Common myeloid progenitor, CD34-positive (primary cell): ENCODE results near the gene SPNS2.
"Not testable (repeated sequence)": the region's sequence is repeated elsewhere in the genome, so short reads cannot be mapped to it uniquely, and the experiment has no call there.

Experiments used
- CTCF ChIA-PET: fragments of 350-600 bp; sonication (Branson Sonifier 250); formaldehyde crosslinking; loops from one replicate; lab custom pipeline; 2021; ENCODE audit warnings: antibody characterized with exemption; lab: Charles Lee
- POLR2A ChIA-PET: fragments of 350-600 bp; sonication (Branson Sonifier 250); formaldehyde crosslinking; loops from one replicate; lab custom pipeline; 2021; ENCODE audit warnings: antibody characterized with exemption; lab: Charles Lee
- DNase-seq, 3 donors: peaks; one replicate each; pipeline versions ENCODE4 v3.0.0 to v3.0.0-alpha.2; 2013
- H3K27ac ChIP-seq, 2 experiments: 1 replicate in 1 of 2; 2 replicates in 1 of 2; pipeline ENCODE4 v1.7.0; 2013; ENCODE audit warnings: inconsistent platforms in 2 of 2, low read length in 2 of 2, mild to moderate bottlenecking in 2 of 2, low read depth in 1 of 2, moderate library complexity in 1 of 2; ENCODE audit not compliant: severe bottlenecking in 2 of 2, insufficient read depth in 1 of 2, poor library complexity in 1 of 2
- H3K27me3 ChIP-seq, 5 experiments: replicated peaks in 2 of 5; 1 replicate in 3 of 5; 2 replicates in 2 of 5; pipeline versions ENCODE4 v1.6.1 to v1.7.0; 2013; ENCODE audit warnings: low read length in 4 of 5, mild to moderate bottlenecking in 2 of 5, moderate library complexity in 2 of 5, inconsistent platforms in 1 of 5; ENCODE audit not compliant: insufficient read depth in 5 of 5, control insufficient read depth in 4 of 5
- H3K36me3 ChIP-seq, 4 experiments: 1 replicate in 2 of 4; 2 replicates in 2 of 4; pipeline versions ENCODE4 v1.6.1 to v1.7.0; 2013; ENCODE audit warnings: low read length in 3 of 4, control low read depth in 1 of 4, mild to moderate bottlenecking in 1 of 4; ENCODE audit not compliant: control insufficient read depth in 4 of 4, insufficient read depth in 4 of 4
- H3K4me1 ChIP-seq, 4 experiments: 1 replicate in 3 of 4; 2 replicates in 1 of 4; pipeline versions ENCODE4 v1.6.1 to v1.7.1; 2013; ENCODE audit warnings: low read length in 3 of 4, mild to moderate bottlenecking in 3 of 4, control low read depth in 1 of 4, inconsistent platforms in 1 of 4, moderate library complexity in 1 of 4; ENCODE audit not compliant: control insufficient read depth in 4 of 4, insufficient read depth in 4 of 4; ENCODE audit errors: control extremely low read depth in 1 of 4
- H3K4me3 ChIP-seq, 7 experiments: 1 replicate in 4 of 7; 2 replicates in 3 of 7; pipeline versions ENCODE4 v1.5.1 to v1.7.0; 2013; ENCODE audit warnings: mild to moderate bottlenecking in 7 of 7, low read length in 6 of 7, moderate library complexity in 6 of 7, inconsistent platforms in 2 of 7, low read depth in 2 of 7, control low read depth in 1 of 7; ENCODE audit not compliant: insufficient read depth in 4 of 7, control insufficient read depth in 1 of 7; ENCODE audit errors: extremely low read depth in 1 of 7
- H3K9me3 ChIP-seq, 5 experiments: 1 replicate in 4 of 5; 2 replicates in 1 of 5; pipeline versions ENCODE4 v1.6.1 to v1.7.1; 2013; ENCODE audit warnings: low read length in 4 of 5, mild to moderate bottlenecking in 2 of 5, inconsistent platforms in 1 of 5, low read depth in 1 of 5, moderate library complexity in 1 of 5; ENCODE audit not compliant: control insufficient read depth in 4 of 5, insufficient read depth in 2 of 5; ENCODE audit errors: control extremely low read depth in 1 of 5
- WGBS: methylation state at CpG from one replicate; pipeline ENCODE4 v1.1.5; 2013; ENCODE audit not compliant: insufficient coverage; 5-methylcytosine and 5-hydroxymethylcytosine counted together

The SPNS2 gene

GRCh38 chr17:4578349-4578748 is 79.7 kb downstream of the SPNS2 start:
- H3K27ac ChIP-seq, H3K4me1 ChIP-seq, H3K4me3 ChIP-seq, DNase-seq, H3K36me3 ChIP-seq, H3K9me3 ChIP-seq, POLR2A ChIA-PET: not testable (repeated sequence)
- CTCF ChIA-PET = interaction anchor here (0.9 to 2.1 kb wide), 2 partner anchors 10 to 13 kb away, joined by 3 to 6 read pairs; no protein-coding TSS in a partner anchor
- peaks cover 0 to 25% (median 16%) of the 10 kb centered on the region in 5 experiments for H3K27me3 ChIP-seq
- WGBS = 97% methylated on average over 10 of the region's 24 CpGs

GRCh38 chr17:4579678-4580077 is 81.0 kb downstream of the SPNS2 start:
- WGBS = 98% methylated on average over 10 of the region's 11 CpGs
- POLR2A ChIA-PET = no interaction called here
- Histone ChIP-seq H3K4me1 (peaks cover 0 to 16% (median 13%) of the 10 kb centered on the region in 4 experiments), H3K9me3 (no peaks in the 10 kb centered on the region), H3K4me3 (no peak overlapping the region), H3K27ac (no peak overlapping the region), H3K36me3 (no peaks in the 10 kb centered on the region), H3K27me3 (peaks cover 0 to 39% (median 22%) of the 10 kb centered on the region in 5 experiments)
- no peak for DNase-seq
- CTCF ChIA-PET = interaction anchor here (1.0 to 2.6 kb wide), 4 partner anchors 12 to 46 kb away, joined by 5 to 18 read pairs (median 8); no protein-coding TSS in a partner anchor

GRCh38 chr17:4580291-4580690 is 81.6 kb downstream of the SPNS2 start:
- Histone ChIP-seq H3K4me1 (peaks cover 0 to 20% (median 16%) of the 10 kb centered on the region in 4 experiments), H3K36me3 (no peaks in the 10 kb centered on the region), H3K27me3 (peaks cover 0 to 45% (median 22%) of the 10 kb centered on the region in 5 experiments), H3K4me3 (no peak overlapping the region), H3K9me3 (no peaks in the 10 kb centered on the region), H3K27ac (no peak overlapping the region)
- no peak for DNase-seq
- CTCF ChIA-PET = interaction anchor here (2.1 to 2.6 kb wide), 3 partner anchors 13 to 15 kb away, joined by 6 to 18 read pairs (median 9); no protein-coding TSS in a partner anchor
- 43% methylated on average over 5 of the region's 7 CpGs for WGBS
- POLR2A ChIA-PET = no interaction called here

GRCh38 chr17:4582101-4582501 is 83.4 kb downstream of the SPNS2 start:
- ChIA-PET CTCF (interaction anchor here (1.4 kb wide), 1 partner anchor 15 kb away, joined by 6 read pairs; no protein-coding TSS in a partner anchor), POLR2A (no interaction called here)
- H3K27me3 ChIP-seq = peaks cover 0 to 54% (median 33%) of the 10 kb centered on the region in 5 experiments
- H3K4me1 ChIP-seq = peaks cover 0 to 20% (median 15%) of the 10 kb centered on the region in 4 experiments
- H3K4me3 ChIP-seq = no peak overlapping the region
- H3K36me3 ChIP-seq = no peaks in the 10 kb centered on the region
- WGBS = 90% methylated on average over 7 of the region's 7 CpGs
- no peaks in the 10 kb centered on the region for H3K9me3 ChIP-seq
- no peak for DNase-seq
- no peak overlapping the region for H3K27ac ChIP-seq

GRCh38 chr17:4582691-4583090 is 84.0 kb downstream of the SPNS2 start:
- WGBS = 94% methylated on average over 7 of the region's 8 CpGs
- POLR2A ChIA-PET = no interaction called here
- CTCF ChIA-PET = interaction anchor here (0.9 to 1.4 kb wide), 3 partner anchors 9 to 15 kb away, joined by 3 to 6 read pairs (median 3); no protein-coding TSS in a partner anchor

GRCh38 chr17:4583206-4583605 is 84.5 kb downstream of the SPNS2 start:
- no peak for DNase-seq
- Histone ChIP-seq H3K27me3 (peaks cover 0 to 57% (median 33%) of the 10 kb centered on the region in 5 experiments), H3K4me1 (peaks cover 0 to 20% (median 15%) of the 10 kb centered on the region in 4 experiments), H3K9me3 (no peaks in the 10 kb centered on the region), H3K36me3 (no peaks in the 10 kb centered on the region), H3K27ac (no peak overlapping the region), H3K4me3 (no peak overlapping the region)
- CTCF ChIA-PET = interaction anchor here (0.9 to 2.2 kb wide), 7 partner anchors 9 to 18 kb away, joined by 3 to 10 read pairs (median 3); no protein-coding TSS in a partner anchor
- 69% methylated on average over 2 of the region's 3 CpGs for WGBS
- POLR2A ChIA-PET = no interaction called here

More at GRCh38 chr17:4582691-4583090, 84.0 kb downstream of the SPNS2 start:
- no peaks in the 10 kb centered on the region for H3K36me3 ChIP-seq
- no peaks in the 10 kb centered on the region for H3K9me3 ChIP-seq
- H3K4me3 ChIP-seq = no peak overlapping the region
- peaks cover 0 to 54% (median 33%) of the 10 kb centered on the region in 5 experiments for H3K27me3 ChIP-seq
- H3K4me1 ChIP-seq = peaks cover 0 to 20% (median 15%) of the 10 kb centered on the region in 4 experiments
- no peak overlapping the region for H3K27ac ChIP-seq
- no peak for DNase-seq

- ChIA-PET CTCF (interaction anchor here (0.6 to 2.2 kb wide), 9 partner anchors 8 to 107 kb away, joined by 3 to 10 read pairs (median 3); no protein-coding TSS in a partner anchor), POLR2A (interaction anchor here (0.6 kb wide), 1 partner anchor 272 kb away, joined by 4 read pairs; no protein-coding TSS in a partner anchor)
- Histone ChIP-seq H3K4me3 (peak overlapping the region in 6 of 7 experiments; percentile 36 to 76 (median 58)), H3K27me3 (peaks cover 0 to 58% (median 33%) of the 10 kb centered on the region in 5 experiments), H3K9me3 (no peaks in the 10 kb centered on the region), H3K4me1 (peaks cover 0 to 20% (median 15%) of the 10 kb centered on the region in 4 experiments), H3K27ac (no peak overlapping the region), H3K36me3 (no peaks in the 10 kb centered on the region)
- peak; percentile 56 to 73 (median 70) for DNase-seq
- 23% methylated on average over 9 of the region's 12 CpGs for WGBS
These were observed 85.1 kb downstream of the SPNS2 start for GRCh38 chr17:4583782-4584100.
